ENCODE data around the gene CACNG7.

The CACNG7 gene

GRCh38 chr19:53957448-53958167, 48.5 kb downstream of the CACNG7 start:
- ATAC-seq: no peak
- no peak for TF ChIP-seq GLIS3 (CRISPR knock-in tag; IDR thresholded peaks at IDR 0.05)
- no peak for TF ChIP-seq ESRRG (CRISPR knock-in tag; IDR thresholded peaks at IDR 0.05)
- no peak for TF ChIP-seq CREB5 (CRISPR knock-in tag; IDR thresholded peaks at IDR 0.05; ENCODE audit: low read depth)
- TF ChIP-seq ARNTL (CRISPR knock-in tag; IDR thresholded peaks at IDR 0.05; ENCODE audit: borderline replicate concordance, low read depth): no peak
- no peak for TF ChIP-seq CSRNP3 (CRISPR knock-in tag; IDR thresholded peaks at IDR 0.05)
- TF ChIP-seq ZNF70 (CRISPR knock-in tag; IDR thresholded peaks at IDR 0.05): no peak
- no peak for TF ChIP-seq PPARA (CRISPR knock-in tag; IDR thresholded peaks at IDR 0.05; ENCODE audit: borderline replicate concordance)
- TF ChIP-seq ZNF565 (CRISPR knock-in tag; conservative IDR thresholded peaks at IDR 0.05; ENCODE audit: low read depth): no peak
- no peak for TF ChIP-seq TSHZ2 (CRISPR knock-in tag; IDR thresholded peaks at IDR 0.05)

- ATAC-seq: no peak
- no peak for TF ChIP-seq TCF4 (CRISPR knock-in tag; IDR thresholded peaks at IDR 0.05; ENCODE audit: borderline replicate concordance)
- TF ChIP-seq ARNTL (CRISPR knock-in tag; IDR thresholded peaks at IDR 0.05; ENCODE audit: borderline replicate concordance, low read depth): no peak
Observed at GRCh38 chr19:53958168-53958571, 49.1 kb downstream of the CACNG7 start.

GRCh38 chr19:53958823-53959757, 50.0 kb downstream of the CACNG7 start:
- ATAC-seq: no peak
- TF ChIP-seq PATZ1 (CRISPR knock-in tag; IDR thresholded peaks at IDR 0.05; ENCODE audit: borderline replicate concordance): no peak
- no peak for TF ChIP-seq ZNF8 (CRISPR knock-in tag; IDR thresholded peaks at IDR 0.05)
- TF ChIP-seq CSDC2 (CRISPR knock-in tag; IDR thresholded peaks at IDR 0.05): no peak
- TF ChIP-seq TSHZ2 (CRISPR knock-in tag; IDR thresholded peaks at IDR 0.05): no peak
- no peak for TF ChIP-seq OSR1 (CRISPR knock-in tag; IDR thresholded peaks at IDR 0.05)
- no peak for TF ChIP-seq ZFP30 (CRISPR knock-in tag; IDR thresholded peaks at IDR 0.05)
- TF ChIP-seq TCF4 (CRISPR knock-in tag; IDR thresholded peaks at IDR 0.05; ENCODE audit: borderline replicate concordance): no peak
- no peak for TF ChIP-seq ISL1 (CRISPR knock-in tag; IDR thresholded peaks at IDR 0.05)
- no peak for TF ChIP-seq ARNTL (CRISPR knock-in tag; IDR thresholded peaks at IDR 0.05; ENCODE audit: borderline replicate concordance, low read depth)
- no peak for TF ChIP-seq ZNF70 (CRISPR knock-in tag; IDR thresholded peaks at IDR 0.05)
- TF ChIP-seq CREB5 (CRISPR knock-in tag; IDR thresholded peaks at IDR 0.05; ENCODE audit: low read depth): no peak
- TF ChIP-seq CSRNP3 (CRISPR knock-in tag; IDR thresholded peaks at IDR 0.05): no peak
- TF ChIP-seq BACH2 (CRISPR knock-in tag; IDR thresholded peaks at IDR 0.05; ENCODE audit: borderline replicate concordance): no peak
- TF ChIP-seq SNAI2 (CRISPR knock-in tag; IDR thresholded peaks at IDR 0.05): no peak
- TF ChIP-seq GLIS3 (CRISPR knock-in tag; IDR thresholded peaks at IDR 0.05): no peak
- no peak for TF ChIP-seq TOX (CRISPR knock-in tag; IDR thresholded peaks at IDR 0.05; ENCODE audit: borderline replicate concordance)
- no peak for TF ChIP-seq ESRRG (CRISPR knock-in tag; IDR thresholded peaks at IDR 0.05)
- no peak for TF ChIP-seq RARB (CRISPR knock-in tag; IDR thresholded peaks at IDR 0.05)
